Endothelial cell (in vitro differentiated cells): ENCODE results near the gene TNN. TPM values are rescaled to one million over a fixed set of nuclear protein-coding genes. Genes with fewer than 3 reads are reported as not detected.

Experiments used
- DNase-seq: peaks from one replicate; pipeline ENCODE4 v3.0.0; 2021; ENCODE audit warnings: low spot score
- H3K27ac Mint-ChIP-seq: one replicate; pipeline ENCODE4 v1.8.0; 2021; ENCODE audit warnings: mixed read lengths, inconsistent platforms; ENCODE audit not compliant: unreplicated experiment
- H3K27me3 Mint-ChIP-seq: one replicate; pipeline ENCODE4 v1.8.0; 2021; ENCODE audit warnings: mild to moderate bottlenecking, moderate library complexity, mixed read lengths, inconsistent platforms; ENCODE audit not compliant: unreplicated experiment
- H3K36me3 Mint-ChIP-seq: one replicate; pipeline ENCODE4 v1.8.0; 2021; ENCODE audit warnings: mild to moderate bottlenecking, low read depth, mixed read lengths, inconsistent platforms; ENCODE audit not compliant: unreplicated experiment
- H3K4me1 Mint-ChIP-seq: one replicate; pipeline ENCODE4 v1.8.0; 2021; ENCODE audit warnings: mild to moderate bottlenecking, mixed read lengths, inconsistent platforms; ENCODE audit not compliant: unreplicated experiment
- H3K4me3 Mint-ChIP-seq: one replicate; pipeline ENCODE4 v1.8.0; 2021; ENCODE audit warnings: mild to moderate bottlenecking, mixed read lengths, inconsistent platforms; ENCODE audit not compliant: unreplicated experiment
- H3K9me3 Mint-ChIP-seq: one replicate; pipeline ENCODE4 v1.8.0; 2021; ENCODE audit warnings: mixed read lengths, inconsistent platforms; ENCODE audit not compliant: unreplicated experiment
- CTCF ChIP-seq: fragments of 200-600 bp; sonication (generic); IDR thresholded peaks from one replicate; pipeline ENCODE4 v1.5.0; 2021; ENCODE audit warnings: antibody characterized with exemption; ENCODE audit not compliant: unreplicated experiment
- total RNA-seq: library from RNA; stranded (reverse); fragmentation: NEBNext Ultra II Directional; extraction: Animal tissue kit (Norgen Biotek cat#: 25700); gene quantifications from one replicate; pipeline ENCODE4 v1.2.1, GENCODE V29; 2021; ENCODE audit not compliant: unreplicated experiment

The TNN gene
- total RNA-seq, 1 donor from 2014 or later = 4.1 TPM

GRCh38 chr1:175075572-175076568 lies 8.2 kb downstream of the TNN start:
- Mint-ChIP-seq H3K27ac (no peak overlapping the region), H3K27me3 (peaks cover 11% of the 10 kb centered on the region), H3K9me3 (no peaks in the 10 kb centered on the region), H3K4me1 (peaks cover 22% of the 10 kb centered on the region), H3K36me3 (peaks cover 2% of the 10 kb centered on the region), H3K4me3 (no peak overlapping the region)
- DNase-seq = no peak
- no peak for TF ChIP-seq CTCF

- Mint-ChIP-seq H3K27me3 (peaks cover 12% of the 10 kb centered on the region), H3K4me1 (peaks cover 10% of the 10 kb centered on the region), H3K36me3 (peaks cover 2% of the 10 kb centered on the region), H3K9me3 (no peaks in the 10 kb centered on the region), H3K27ac (no peak overlapping the region), H3K4me3 (no peak overlapping the region)
- no peak for DNase-seq
- no peak for TF ChIP-seq CTCF
Observed at GRCh38 chr1:175077356-175078030, 9.9 kb downstream of the TNN start.

GRCh38 chr1:175078629-175079028 lies 11.0 kb downstream of the TNN start:
- Mint-ChIP-seq H3K9me3 (no peaks in the 10 kb centered on the region), H3K36me3 (peaks cover 2% of the 10 kb centered on the region), H3K4me3 (no peak overlapping the region), H3K4me1 (peaks cover 3% of the 10 kb centered on the region), H3K27ac (no peak overlapping the region), H3K27me3 (peaks cover 12% of the 10 kb centered on the region)
- DNase-seq = no peak
- TF ChIP-seq CTCF = no peak

GRCh38 chr1:175079338-175079737 lies 11.7 kb downstream of the TNN start:
- Mint-ChIP-seq H3K27ac (no peak overlapping the region), H3K27me3 (peaks cover 10% of the 10 kb centered on the region), H3K36me3 (peaks cover 2% of the 10 kb centered on the region), H3K4me1 (peaks cover 3% of the 10 kb centered on the region), H3K4me3 (no peak overlapping the region), H3K9me3 (no peaks in the 10 kb centered on the region)
- DNase-seq = no peak
- no peak for TF ChIP-seq CTCF
